Esophagus squamous epithelium (tissue), 4 donors: ENCODE measurements around the gene PRSS22.

ENCODE experiments used
- POLR2A ChIP-seq, 4 donors: fragments of 450-650 bp; IDR thresholded peaks; one replicate each; pipeline ENCODE4 v1.6.1; 2017; ENCODE audit warnings: antibody characterized with exemption in 4 of 4, mild to moderate bottlenecking in 4 of 4, moderate library complexity in 3 of 4
- TF ChIP-seq, protein P1 (sequence below), 6 experiments: fragments of 450-650 bp in 4 of 6; fragments of 200-600 bp in 2 of 6; sonication (generic) in 2 of 6; IDR thresholded peaks; one replicate each; pipeline ENCODE4 v1.5.1; 2016 to 2019; ENCODE audit warnings: antibody characterized with exemption in 6 of 6, mild to moderate bottlenecking in 4 of 6, moderate library complexity in 4 of 6

GRCh38 chr16:2882650-2883457 is 24.9 kb upstream of the PRSS22 start, which contains the start of gene FLYWCH2:
- TF ChIP-seq, protein P1, sequence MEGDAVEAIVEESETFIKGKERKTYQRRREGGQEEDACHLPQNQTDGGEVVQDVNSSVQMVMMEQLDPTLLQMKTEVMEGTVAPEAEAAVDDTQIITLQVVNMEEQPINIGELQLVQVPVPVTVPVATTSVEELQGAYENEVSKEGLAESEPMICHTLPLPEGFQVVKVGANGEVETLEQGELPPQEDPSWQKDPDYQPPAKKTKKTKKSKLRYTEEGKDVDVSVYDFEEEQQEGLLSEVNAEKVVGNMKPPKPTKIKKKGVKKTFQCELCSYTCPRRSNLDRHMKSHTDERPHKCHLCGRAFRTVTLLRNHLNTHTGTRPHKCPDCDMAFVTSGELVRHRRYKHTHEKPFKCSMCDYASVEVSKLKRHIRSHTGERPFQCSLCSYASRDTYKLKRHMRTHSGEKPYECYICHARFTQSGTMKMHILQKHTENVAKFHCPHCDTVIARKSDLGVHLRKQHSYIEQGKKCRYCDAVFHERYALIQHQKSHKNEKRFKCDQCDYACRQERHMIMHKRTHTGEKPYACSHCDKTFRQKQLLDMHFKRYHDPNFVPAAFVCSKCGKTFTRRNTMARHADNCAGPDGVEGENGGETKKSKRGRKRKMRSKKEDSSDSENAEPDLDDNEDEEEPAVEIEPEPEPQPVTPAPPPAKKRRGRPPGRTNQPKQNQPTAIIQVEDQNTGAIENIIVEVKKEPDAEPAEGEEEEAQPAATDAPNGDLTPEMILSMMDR (IDR thresholded peaks at IDR 0.05): peak in 4 of 6 experiments; percentile 18 to 37 (median 28)
- peak in 3 of 4 donors; percentile 32 to 81 (median 72) for TF ChIP-seq POLR2A (IDR thresholded peaks at IDR 0.05)
